GM18858 (cell line): ENCODE results near the gene HOXA1.

Experiments used
- ATAC-seq: cut with Tn5 transposase; IDR thresholded peaks from one replicate; pipeline ENCODE4 v1.9.1; 2021; ENCODE audit not compliant: unreplicated experiment

Gene HOXA1

GRCh38 chr7:27106181-27106900, 10.5 kb upstream of the HOXA1 start:
- ATAC-seq, result no peak

GRCh38 chr7:27105301-27106031, 9.7 kb upstream of the HOXA1 start:
- ATAC-seq, result no peak

- ATAC-seq, result no peak
These were observed 8.7 kb upstream of the HOXA1 start for GRCh38 chr7:27104341-27105058.

- ATAC-seq, result no peak
These were observed 7.9 kb upstream of the HOXA1 start for GRCh38 chr7:27103489-27104226.

GRCh38 chr7:27102581-27103442, 7.0 kb upstream of the HOXA1 start, which contains the start of gene HOXA2:
Gene HOXA2 (minus strand): TSS chr7:27102683. CDS start chr7:27102500, 183 bp downstream.
- ATAC-seq, result no peak

GRCh38 chr7:27101957-27102580, 6.3 kb upstream of the HOXA1 start:
- no peak for ATAC-seq

- no peak for ATAC-seq
These were observed 5.6 kb upstream of the HOXA1 start for GRCh38 chr7:27101171-27101956.

- no peak for ATAC-seq
These were observed 4.9 kb upstream of the HOXA1 start for GRCh38 chr7:27100694-27101170.

- ATAC-seq, result no peak
These were observed 3.9 kb upstream of the HOXA1 start for GRCh38 chr7:27099453-27100370.

- ATAC-seq, result no peak
These were observed 3.0 kb upstream of the HOXA1 start for GRCh38 chr7:27098578-27099451.

- no peak for ATAC-seq
These were observed 2.1 kb upstream of the HOXA1 start for GRCh38 chr7:27097686-27098577.

- ATAC-seq, result no peak
These were observed 1.1 kb upstream of the HOXA1 start for GRCh38 chr7:27096768-27097514.

- no peak for ATAC-seq
These were observed 527 bp downstream of the HOXA1 start for GRCh38 chr7:27095050-27095896.
